ENCODE results near the gene IGF1R.
A peak's percentile ranks its signal among the peaks of the same experiment; 100 is the strongest.

The IGF1R gene

DNA sequence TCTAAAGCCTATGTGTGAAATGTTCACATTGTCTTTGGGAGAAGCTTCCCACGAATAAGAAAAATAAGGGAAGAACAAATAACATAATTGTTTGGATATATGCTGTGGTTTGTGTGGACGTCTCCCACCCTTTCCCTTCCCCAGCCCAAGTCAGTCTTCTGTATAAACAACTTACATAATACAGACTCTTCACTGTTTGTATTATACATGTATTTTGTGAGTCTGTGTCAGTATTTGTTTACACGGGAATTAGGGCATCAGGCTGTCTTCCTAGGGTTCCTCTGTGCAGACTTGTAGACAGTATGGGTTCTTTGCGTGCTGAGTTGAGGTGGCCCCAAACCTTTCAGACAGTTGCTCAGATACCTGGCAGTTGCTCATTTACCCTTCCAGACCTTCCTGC is 103.4 kb downstream of the IGF1R start:
- DNase-seq, result no peak

- DNase-seq, result peak; percentile 37
These were observed 105.7 kb downstream of the IGF1R start for GRCh38 chr15:98753726-98754656.

DNA sequence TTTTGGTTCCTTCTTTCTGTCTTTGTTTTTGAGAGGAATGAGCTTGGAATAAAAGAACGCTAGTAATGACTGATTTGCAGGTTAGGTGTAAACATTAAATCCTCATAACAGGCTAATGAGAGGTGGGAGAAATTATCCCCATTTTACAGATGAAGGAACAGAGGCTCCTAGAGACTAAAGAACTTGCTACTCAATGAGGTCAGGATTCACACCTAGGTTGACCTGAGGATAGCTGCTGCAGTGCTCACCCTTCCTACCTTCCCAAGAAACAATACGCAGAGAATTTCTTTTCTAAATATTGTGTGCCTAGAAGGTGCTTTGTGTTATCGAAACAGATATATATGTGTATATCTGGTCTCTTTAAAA is 106.3 kb downstream of the IGF1R start:
- DNase-seq, result no peak

DNA sequence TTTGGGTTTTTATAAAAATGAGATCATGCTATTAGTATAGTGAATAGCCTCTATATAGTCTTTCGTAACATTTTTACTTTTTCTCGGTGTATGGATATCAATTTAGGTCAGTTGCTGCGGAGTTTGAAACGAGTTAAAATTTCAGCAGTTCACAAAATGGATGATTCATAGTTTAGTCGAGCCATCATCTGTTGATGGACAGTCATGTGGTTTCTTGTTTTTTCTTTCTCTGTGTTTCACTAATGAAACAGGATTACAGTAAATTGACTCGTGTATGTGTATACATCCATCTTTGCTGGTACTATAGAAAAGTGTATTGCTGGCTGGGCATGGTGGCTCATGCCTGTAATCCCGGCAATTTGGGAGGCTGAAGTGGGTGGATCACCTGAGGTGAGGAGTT is 106.8 kb downstream of the IGF1R start:
- peak; percentile 48 for DNase-seq

GRCh38 chr15:98755781-98756180 is 107.4 kb downstream of the IGF1R start:
- DNase-seq, result peak; percentile 35

GRCh38 chr15:98758224-98758623 is 109.9 kb downstream of the IGF1R start:
- no peak for DNase-seq

DNA sequence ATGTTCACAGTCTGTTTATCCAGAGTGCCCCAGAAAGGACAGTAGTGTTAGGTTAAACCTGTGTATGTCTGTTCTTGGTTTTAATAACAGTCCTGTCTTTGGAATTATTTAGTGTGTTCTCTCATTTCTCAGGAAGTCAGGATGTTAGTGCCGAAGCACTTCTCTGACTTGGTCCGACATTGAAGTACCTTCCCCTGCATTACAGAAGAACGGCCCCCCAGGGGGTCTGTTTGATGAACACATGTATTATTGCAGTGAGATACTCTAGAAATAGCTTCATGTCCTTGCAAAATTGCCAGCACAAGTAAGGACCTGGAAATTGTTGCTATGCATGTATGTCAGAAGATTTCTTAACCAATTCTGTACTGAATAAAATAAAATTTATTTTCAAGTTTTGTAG is 110.9 kb downstream of the IGF1R start:
- DNase-seq, result no peak

- no peak for DNase-seq
These were observed 111.9 kb downstream of the IGF1R start for GRCh38 chr15:98760112-98760826.

GRCh38 chr15:98760975-98761374 is 112.6 kb downstream of the IGF1R start:
- no peak for DNase-seq

DNA sequence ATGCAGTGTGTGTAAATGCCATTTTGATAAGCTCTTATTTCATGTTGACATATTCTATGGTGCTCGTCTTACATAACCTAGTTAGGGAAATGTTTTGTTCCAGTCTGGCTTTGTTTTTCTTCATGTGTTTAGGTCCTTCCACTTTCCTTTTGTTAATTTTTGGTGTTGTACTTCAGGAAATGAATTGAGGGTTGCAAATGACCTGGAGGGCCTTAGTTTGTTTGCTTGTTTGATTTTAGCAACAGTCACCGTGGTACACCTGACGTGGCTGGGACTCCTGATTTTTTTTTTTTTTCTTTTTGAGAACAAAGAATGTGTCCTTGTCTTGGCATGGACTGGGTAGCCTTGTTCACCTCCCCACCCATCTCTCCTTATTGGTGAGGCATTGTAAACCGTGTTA is 114.8 kb downstream of the IGF1R start:
- DNase-seq, result no peak

GRCh38 chr15:98764291-98764690 is 116.0 kb downstream of the IGF1R start:
- peak; percentile 51 for DNase-seq

DNA sequence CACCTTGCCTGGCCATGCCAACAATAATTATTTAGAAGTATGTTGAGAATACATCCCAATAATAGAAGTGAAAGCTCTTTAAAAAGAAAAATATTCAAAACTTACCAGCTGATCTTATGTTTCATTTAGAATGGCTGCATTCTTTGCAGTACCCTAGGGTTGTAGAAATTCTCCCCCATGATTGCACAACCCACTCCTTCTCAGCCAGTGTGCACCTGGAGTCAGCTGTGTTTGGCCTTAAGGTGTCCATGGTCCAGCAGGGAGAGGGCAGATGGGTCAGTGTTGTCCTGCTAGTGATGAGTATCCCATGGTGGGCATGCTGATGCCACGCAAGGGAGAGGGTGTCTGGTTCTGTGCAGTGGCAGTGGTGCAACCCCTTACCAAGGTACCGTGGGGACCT is 117.3 kb downstream of the IGF1R start:
- no peak for DNase-seq

- DNase-seq, result peak; percentile 21
These were observed 119.4 kb downstream of the IGF1R start for GRCh38 chr15:98767692-98768091.

- no peak for DNase-seq
These were observed 121.5 kb downstream of the IGF1R start for GRCh38 chr15:98769867-98770266.

- no peak for DNase-seq
These were observed 122.6 kb downstream of the IGF1R start for GRCh38 chr15:98770984-98771383.

- DNase-seq, result no peak
These were observed 123.2 kb downstream of the IGF1R start for GRCh38 chr15:98771541-98771940.

DNA sequence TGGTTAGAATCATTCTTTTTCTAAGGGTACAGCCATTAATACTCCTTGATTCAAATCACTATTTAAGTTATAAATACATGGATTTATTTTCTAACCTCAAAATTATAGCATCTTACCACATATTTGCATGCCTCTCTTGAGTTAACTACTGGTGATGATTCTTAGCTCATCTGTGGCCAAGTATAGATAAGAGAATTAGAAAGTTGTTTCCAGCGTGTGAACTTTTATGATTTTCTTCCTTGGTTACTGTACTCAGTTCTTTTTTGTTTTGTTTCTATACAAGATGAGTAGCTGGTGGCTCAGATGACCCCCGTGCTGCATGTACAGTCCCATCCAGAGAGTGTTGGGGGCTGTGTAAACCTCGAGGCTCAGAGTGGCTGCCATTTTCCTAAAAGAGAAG is 124.6 kb downstream of the IGF1R start:
- no peak for DNase-seq

- no peak for DNase-seq
These were observed 125.3 kb downstream of the IGF1R start for GRCh38 chr15:98773616-98774015.

GRCh38 chr15:98774756-98775497 is 126.6 kb downstream of the IGF1R start:
- no peak for DNase-seq

GRCh38 chr15:98775498-98776230 is 127.3 kb downstream of the IGF1R start:
- DNase-seq, result no peak

- peak; percentile 75 for DNase-seq
These were observed 128.4 kb downstream of the IGF1R start for GRCh38 chr15:98776607-98777281.

- no peak for DNase-seq
These were observed 129.1 kb downstream of the IGF1R start for GRCh38 chr15:98777426-98777825.
